ENCODE data around the gene SFXN1. TPM values are rescaled to one million over a fixed set of nuclear protein-coding genes. Genes with fewer than 3 reads are reported as not detected.

SFXN1 gene
- total RNA-seq, 1 donor from 2014 or later = 181 TPM

DNA sequence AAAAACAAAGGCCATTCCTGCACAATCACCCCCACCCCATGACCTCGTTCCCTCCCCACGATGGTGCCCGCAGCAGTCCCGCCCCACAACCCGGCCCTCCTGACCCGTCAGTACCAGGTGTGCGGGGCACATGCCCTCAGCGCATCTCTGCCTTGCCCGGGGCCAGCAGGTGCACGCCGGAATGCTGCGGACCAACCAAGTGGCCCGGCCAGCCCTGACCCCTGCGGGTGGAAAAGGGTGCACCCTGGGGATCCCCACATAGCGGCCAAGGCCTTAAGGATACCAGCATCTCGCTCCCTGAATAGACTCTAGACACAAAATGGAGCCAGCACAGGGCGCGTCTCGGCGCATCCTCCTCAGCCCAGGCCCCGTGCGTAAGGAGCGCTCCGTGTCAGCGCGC is 6.0 kb downstream of the SFXN1 start:
- no peaks in the 10 kb centered on the region for H3F3A ChIP-seq (ENCODE audit: low read depth)
- Mint-ChIP-seq H3K4me3 (no peak overlapping the region), H3K9me3 (peaks cover 30% of the 10 kb centered on the region), H3K27me3 (ENCODE audit: insufficient read depth, low read depth) (peaks cover 4% of the 10 kb centered on the region), H3K36me3 (peaks cover 86% of the 10 kb centered on the region), H3K4me1 (peaks cover 13% of the 10 kb centered on the region), H3K27ac (no peak overlapping the region)
- H3K79me2 ChIP-seq (ENCODE audit: low read depth) = peaks cover 100% of the 10 kb centered on the region
- no peak overlapping the region for H3K9ac ChIP-seq
- H3K4me3 ChIP-seq = no peak overlapping the region
- no peaks in the 10 kb centered on the region for H3K9me3 ChIP-seq (ENCODE audit: low read depth)
- peaks cover 6% of the 10 kb centered on the region for H3K4me1 ChIP-seq
- no peak overlapping the region for H2AFZ ChIP-seq (replicated peaks)
- no peaks in the 10 kb centered on the region for H3K36me3 ChIP-seq
- H4K20me1 ChIP-seq (ENCODE audit: low read depth) = peaks cover 94% of the 10 kb centered on the region
- no peak overlapping the region for H3K27ac ChIP-seq
- no peaks in the 10 kb centered on the region for H3K27me3 ChIP-seq
- TF ChIP-seq EZH2phosphoT487 (IDR thresholded peaks at IDR 0.05) (no peak), EZH2 (IDR thresholded peaks at IDR 0.05) (no peak), CTCF (IDR thresholded peaks at IDR 0.05) (no peak)
- no peak for DNase-seq (ENCODE audit: low spot score)
- H3K4me2 ChIP-seq = no peak overlapping the region

DNA sequence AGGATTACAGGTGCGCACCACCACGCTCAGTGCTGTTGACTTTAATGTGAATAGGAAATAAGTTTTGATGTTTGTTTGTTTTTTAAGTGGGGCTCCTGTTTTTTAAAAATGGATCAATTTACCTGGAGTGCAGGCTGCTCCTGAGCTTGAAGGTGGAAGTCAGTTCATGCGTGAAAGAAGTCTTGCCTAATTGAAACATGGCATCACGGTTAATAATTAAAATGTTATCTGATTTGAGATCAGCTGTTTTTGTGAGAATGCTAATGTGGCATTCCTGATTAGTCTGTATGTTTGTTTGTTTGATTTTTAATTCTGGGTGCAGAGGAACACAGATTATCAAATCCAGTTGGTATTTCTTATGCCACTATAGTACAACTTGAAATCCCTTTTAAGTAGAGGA is 6.5 kb downstream of the SFXN1 start:
- Histone ChIP-seq H3K9ac (no peak overlapping the region), H3F3A (ENCODE audit: low read depth) (no peaks in the 10 kb centered on the region), H3K4me2 (no peak overlapping the region), H3K4me1 (peaks cover 1% of the 10 kb centered on the region), H2AFZ (replicated peaks) (no peak overlapping the region), H3K36me3 (no peaks in the 10 kb centered on the region), H4K20me1 (ENCODE audit: low read depth) (peaks cover 94% of the 10 kb centered on the region), H3K9me3 (ENCODE audit: low read depth) (no peaks in the 10 kb centered on the region), H3K27me3 (no peaks in the 10 kb centered on the region), H3K79me2 (ENCODE audit: low read depth) (peaks cover 100% of the 10 kb centered on the region), H3K4me3 (no peak overlapping the region), H3K27ac (no peak overlapping the region)
- DNase-seq (ENCODE audit: low spot score) = no peak
- Mint-ChIP-seq H3K4me1 (peaks cover 8% of the 10 kb centered on the region), H3K4me3 (no peak overlapping the region), H3K27ac (no peak overlapping the region), H3K9me3 (peaks cover 30% of the 10 kb centered on the region), H3K36me3 (peaks cover 87% of the 10 kb centered on the region), H3K27me3 (ENCODE audit: insufficient read depth, low read depth) (peaks cover 4% of the 10 kb centered on the region)
- TF ChIP-seq CTCF (IDR thresholded peaks at IDR 0.05) (no peak), EZH2phosphoT487 (IDR thresholded peaks at IDR 0.05) (no peak), EZH2 (IDR thresholded peaks at IDR 0.05) (no peak)

- Mint-ChIP-seq H3K9me3 (peaks cover 28% of the 10 kb centered on the region), H3K27me3 (ENCODE audit: insufficient read depth, low read depth) (peaks cover 3% of the 10 kb centered on the region), H3K36me3 (peaks cover 85% of the 10 kb centered on the region), H3K4me1 (peaks cover 1% of the 10 kb centered on the region), H3K4me3 (no peak overlapping the region), H3K27ac (no peak overlapping the region)
- no peaks in the 10 kb centered on the region for H3F3A ChIP-seq (ENCODE audit: low read depth)
- H3K79me2 ChIP-seq (ENCODE audit: low read depth) = peaks cover 100% of the 10 kb centered on the region
- no peaks in the 10 kb centered on the region for H3K36me3 ChIP-seq
- H3K27ac ChIP-seq = no peak overlapping the region
- no peak overlapping the region for H2AFZ ChIP-seq (replicated peaks)
- H3K4me1 ChIP-seq = no peaks in the 10 kb centered on the region
- DNase-seq (ENCODE audit: low spot score) = no peak
- no peak overlapping the region for H3K9ac ChIP-seq
- no peaks in the 10 kb centered on the region for H3K27me3 ChIP-seq
- TF ChIP-seq EZH2 (IDR thresholded peaks at IDR 0.05) (no peak), EZH2phosphoT487 (IDR thresholded peaks at IDR 0.05) (no peak)
- no peaks in the 10 kb centered on the region for H3K9me3 ChIP-seq (ENCODE audit: low read depth)
- peaks cover 95% of the 10 kb centered on the region for H4K20me1 ChIP-seq (ENCODE audit: low read depth)
- no peak overlapping the region for H3K4me3 ChIP-seq
- H3K4me2 ChIP-seq = no peak overlapping the region
Observed at GRCh38 chr5:175485631-175486030, 7.3 kb downstream of the SFXN1 start.

- H3K9me3 Mint-ChIP-seq = peaks cover 17% of the 10 kb centered on the region
- H3K27ac ChIP-seq = no peak overlapping the region
- no peaks in the 10 kb centered on the region for H3K27me3 ChIP-seq
- peaks cover 76% of the 10 kb centered on the region for H3K36me3 Mint-ChIP-seq
- H3K9me3 ChIP-seq (ENCODE audit: low read depth) = no peaks in the 10 kb centered on the region
- no peak overlapping the region for H3K4me3 ChIP-seq
- DNase-seq (ENCODE audit: low spot score) = no peak
- H3F3A ChIP-seq (ENCODE audit: low read depth) = no peaks in the 10 kb centered on the region
- H3K36me3 ChIP-seq = peaks cover 7% of the 10 kb centered on the region
- H3K79me2 ChIP-seq (ENCODE audit: low read depth) = peaks cover 98% of the 10 kb centered on the region
- peaks cover 89% of the 10 kb centered on the region for H4K20me1 ChIP-seq (ENCODE audit: low read depth)
- H2AFZ ChIP-seq (replicated peaks) = no peak overlapping the region
- no peak overlapping the region for H3K9ac ChIP-seq
- no peak overlapping the region for H3K27ac Mint-ChIP-seq
- no peaks in the 10 kb centered on the region for H3K4me1 Mint-ChIP-seq
- H3K4me3 Mint-ChIP-seq = no peak overlapping the region
- no peak overlapping the region for H3K4me2 ChIP-seq
- H3K4me1 ChIP-seq = no peaks in the 10 kb centered on the region
- peaks cover 3% of the 10 kb centered on the region for H3K27me3 Mint-ChIP-seq (ENCODE audit: insufficient read depth, low read depth)
- TF ChIP-seq EZH2 (IDR thresholded peaks at IDR 0.05) (no peak), CTCF (IDR thresholded peaks at IDR 0.05) (no peak), EZH2phosphoT487 (IDR thresholded peaks at IDR 0.05) (no peak)
Observed at GRCh38 chr5:175487514-175488222, 9.3 kb downstream of the SFXN1 start.

All from neural progenitor cell (in vitro differentiated cells).